ENCODE measurements around the gene MOB1A. TPM values are rescaled to one million over a fixed set of nuclear protein-coding genes. Genes with fewer than 3 reads are reported as not detected.
A peak's percentile ranks its signal among the peaks of the same experiment; 100 is the strongest.

The MOB1A gene
- total and polyA plus RNA-seq, 2 of the 13 experiments (the other 11 are each of a cell fraction or from before 2014, with no cell fraction given) = 48.2 to 139 TPM

- no peak for TF ChIP-seq SKI (IDR thresholded peaks at IDR 0.05; ENCODE audit: partially characterized antibody)
- TF ChIP-seq ZBTB4 (CRISPR knock-in tag; IDR thresholded peaks at IDR 0.05; ENCODE audit: borderline replicate concordance) = 0 out of 2 replicates have a peak, but pooled peaks have one; percentile 43
- TF ChIP-seq ARNTL (CRISPR knock-in tag; IDR thresholded peaks at IDR 0.05) = peak; percentile 81; the same call in 1 of the 2 replicates
- peak; percentile 12; the same call in 1 of the 2 replicates for TF ChIP-seq SETDB1 (CRISPR knock-in tag; IDR thresholded peaks at IDR 0.05; ENCODE audit: borderline replicate concordance)
- TF ChIP-seq ARID3A (IDR thresholded peaks at IDR 0.05; ENCODE audit: low read depth, low read length) = no peak
- TF ChIP-seq AGO2 (optimal IDR thresholded peaks at IDR 0.05; ENCODE audit: low read depth, low read length) = peak; percentile 94
- peak; percentile 93 for TF ChIP-seq ZNF275 (CRISPR knock-in tag; IDR thresholded peaks at IDR 0.05; ENCODE audit: borderline replicate concordance)
- TF ChIP-seq ZNF615 (CRISPR knock-in tag; IDR thresholded peaks at IDR 0.05; ENCODE audit: borderline replicate concordance) = no peak
- TF ChIP-seq MLLT10 (CRISPR knock-in tag; IDR thresholded peaks at IDR 0.05) = no peak
- TF ChIP-seq ONECUT2 (CRISPR knock-in tag; IDR thresholded peaks at IDR 0.05) = no peak
- peak; percentile 58; the same call in 1 of the 2 replicates for TF ChIP-seq ARID5B (CRISPR knock-in tag; IDR thresholded peaks at IDR 0.05)
- no peak for TF ChIP-seq FIP1L1 (IDR thresholded peaks at IDR 0.05; ENCODE audit: borderline replicate concordance, insufficient read depth, low read depth, low read length)
- TF ChIP-seq ZBTB7B (CRISPR knock-in tag; IDR thresholded peaks at IDR 0.05) = peak; percentile 41
- TF ChIP-seq PBX3 (CRISPR knock-in tag; IDR thresholded peaks at IDR 0.05; ENCODE audit: borderline replicate concordance) = peak; percentile 79; the same call in 1 of the 2 replicates
Measured at GRCh38 chr2:74198461-74199274, 20.0 kb upstream of the MOB1A start, which contains the start of gene MTHFD2 (continued).
